ENCODE measurements around the gene CBX5.
"Not testable (repeated sequence)": the region's sequence is repeated elsewhere in the genome, so short reads cannot be mapped to it uniquely, and the experiment has no call there.

The CBX5 gene

DNA sequence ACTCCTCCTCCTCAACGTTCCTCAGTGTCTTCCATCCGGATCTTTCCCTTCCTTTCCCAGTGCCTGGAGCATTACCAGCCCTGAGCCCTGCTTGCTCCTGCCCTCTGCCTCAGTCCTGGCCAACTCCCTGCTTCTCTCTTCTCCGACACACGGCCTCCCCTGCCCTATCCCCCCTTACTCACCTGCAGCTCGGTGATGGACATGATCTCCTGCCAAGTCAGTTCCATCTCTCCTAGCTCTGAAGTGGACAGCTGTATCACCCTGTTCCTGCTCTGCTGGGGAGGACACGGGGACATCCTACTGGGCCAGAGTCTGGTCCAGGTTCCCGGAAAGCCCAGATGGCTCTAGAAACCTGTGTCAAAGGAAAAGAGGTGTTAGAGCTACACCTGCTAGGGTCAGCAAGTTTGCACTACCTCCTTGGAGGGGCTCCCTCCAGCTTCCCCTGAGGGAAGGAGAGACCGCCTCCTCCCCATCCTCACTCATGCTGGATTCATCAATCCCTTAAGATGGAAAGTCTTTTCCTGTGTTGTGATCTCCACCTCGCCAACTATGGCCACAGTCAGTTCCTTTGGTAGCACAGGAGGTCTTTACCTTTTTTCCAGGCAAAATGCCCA, 15.1 kb upstream of the CBX5 start:
- peak in 1 of 56 donors; percentile 53 for DNase-seq

DNA sequence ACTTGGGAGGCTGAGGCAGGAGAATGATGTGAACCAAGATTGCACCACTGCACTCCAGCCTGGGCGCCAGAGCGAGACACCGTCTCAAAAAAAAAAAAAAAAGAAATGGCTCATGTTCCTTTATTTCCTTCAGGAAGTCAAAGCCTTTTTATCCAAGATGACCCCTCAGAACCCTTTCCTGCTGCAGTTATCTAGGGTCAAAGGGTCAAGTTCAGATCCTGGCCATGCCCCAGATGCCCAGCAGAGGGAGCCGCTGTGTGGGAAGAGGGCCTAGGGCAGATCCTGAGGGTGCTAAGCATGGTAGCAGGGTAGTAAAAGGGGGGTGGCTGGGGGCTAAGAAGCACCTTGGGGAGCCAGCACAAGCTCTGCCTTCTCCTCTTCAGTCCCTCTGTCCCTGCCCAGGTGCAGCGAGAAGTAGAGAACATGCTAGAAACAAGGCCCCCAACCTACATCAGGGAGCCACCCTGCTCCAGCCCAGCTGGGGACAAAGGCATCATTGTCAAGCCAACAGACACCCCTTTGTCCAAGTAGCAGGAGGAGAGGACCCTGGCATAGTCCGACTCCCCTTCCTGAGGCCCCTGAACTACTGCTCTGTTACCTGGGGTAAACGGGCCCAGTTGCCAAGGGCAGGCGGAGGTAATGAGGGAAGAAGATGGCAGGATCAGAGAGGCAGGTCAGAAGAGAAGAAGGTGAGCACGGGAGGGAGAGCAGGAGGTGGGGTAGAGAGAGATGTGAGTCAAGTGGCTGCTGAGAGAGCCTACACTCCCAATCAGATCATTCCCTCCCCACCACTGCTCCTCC, 14.4 kb upstream of the CBX5 start:
- peak in 46 of 56 donors; percentile 5 to 82 (median 42) for DNase-seq

DNA sequence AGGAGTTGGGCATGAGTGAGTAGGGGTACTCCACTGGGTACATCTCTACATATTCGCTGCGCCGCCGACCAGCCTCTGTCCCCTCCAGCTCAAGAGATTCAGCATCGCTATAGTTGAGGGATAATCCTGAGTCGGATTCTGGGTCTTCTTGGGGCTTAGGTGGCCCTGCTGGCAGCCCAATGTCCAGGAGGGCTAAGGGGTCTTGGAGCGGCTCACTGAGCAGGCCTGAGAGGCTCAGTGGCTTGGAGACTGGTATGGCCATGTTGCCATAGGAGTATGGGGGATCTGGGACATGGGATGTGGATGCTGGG, 13.0 kb upstream of the CBX5 start:
- no peak for DNase-seq

DNA sequence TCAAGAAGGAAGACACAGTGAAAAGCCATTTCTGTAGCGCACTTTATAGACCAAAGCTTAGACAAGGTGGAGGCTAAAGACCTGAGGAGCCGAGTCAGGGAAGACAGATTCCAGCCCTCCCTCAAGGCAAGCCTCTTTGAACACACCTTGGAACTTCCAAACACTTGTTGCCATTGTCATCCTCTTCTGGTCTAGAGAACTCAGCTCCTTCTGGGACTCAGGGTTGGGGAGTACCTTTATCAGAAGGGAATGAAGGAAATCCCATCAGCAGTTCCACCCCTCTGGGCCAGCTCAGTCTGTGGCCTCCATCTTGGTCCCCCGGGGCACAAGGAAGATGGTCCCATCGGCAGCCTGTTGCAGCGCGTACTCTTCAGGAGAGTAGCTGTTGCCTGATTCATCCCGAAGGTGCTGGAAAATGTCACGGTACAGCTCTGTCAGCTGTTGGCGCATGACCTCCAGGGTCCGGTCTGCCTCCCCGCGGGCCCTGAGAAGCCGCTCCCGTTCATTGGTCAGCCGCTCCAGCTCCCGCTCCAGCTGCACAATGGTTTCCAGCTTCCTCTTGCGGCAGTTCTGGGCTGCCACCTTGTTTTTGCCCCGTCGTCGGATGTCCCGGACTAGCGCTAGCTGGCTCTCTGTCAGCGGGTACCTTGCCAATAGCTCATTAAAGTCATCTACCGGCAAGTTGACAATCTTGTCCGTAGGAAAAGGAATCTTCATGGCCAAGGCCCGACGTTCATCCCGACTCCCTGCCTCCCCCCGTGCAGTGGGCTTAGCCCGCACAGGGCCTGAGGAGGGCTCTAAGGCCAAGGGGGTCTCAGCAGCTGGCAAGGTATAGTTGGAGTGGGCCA, 12.4 kb upstream of the CBX5 start:
- no peak for DNase-seq

DNA sequence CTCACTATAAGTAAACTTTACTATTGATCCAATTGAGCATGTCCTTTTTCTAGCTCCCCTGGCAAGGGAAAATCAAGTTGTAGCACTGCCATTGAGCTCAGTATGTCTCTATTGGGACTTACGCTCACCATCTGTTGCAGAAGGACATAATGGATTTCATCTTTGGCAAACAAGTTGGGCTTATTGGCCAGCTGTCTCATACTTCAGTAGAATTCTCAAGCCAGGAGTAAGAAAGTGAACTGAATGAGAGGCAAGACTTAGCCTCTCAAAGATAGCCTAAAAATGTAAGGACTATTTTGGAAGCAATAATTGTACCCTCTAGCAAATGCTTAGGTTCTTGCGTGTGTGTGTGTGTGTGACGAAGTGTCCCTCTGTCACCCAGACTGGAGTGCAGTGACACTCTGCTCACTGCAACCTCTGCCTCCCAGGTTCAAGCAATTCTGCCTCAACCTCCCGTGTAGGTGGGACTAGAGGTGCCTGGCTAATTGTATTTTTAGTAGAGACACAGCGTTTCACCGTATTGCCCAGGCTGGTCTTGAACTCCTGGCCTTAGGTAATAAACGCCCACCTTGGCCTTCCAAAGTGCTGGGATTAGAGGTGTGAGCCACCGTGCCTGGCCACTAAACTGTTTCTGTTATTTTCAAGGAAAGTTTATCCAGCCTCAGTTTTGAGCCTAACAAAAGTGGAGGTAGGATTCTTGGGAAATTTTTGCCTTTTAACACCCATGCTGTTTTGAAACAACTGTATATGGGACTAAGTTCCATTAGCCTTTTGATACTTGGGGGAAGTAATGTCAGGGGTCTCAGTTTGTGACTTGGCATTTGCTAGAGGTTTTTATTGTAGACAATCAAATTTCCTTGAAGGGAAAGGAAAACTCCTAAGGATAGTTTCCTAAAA, 7.6 kb upstream of the CBX5 start:
- no peak for DNase-seq

DNA sequence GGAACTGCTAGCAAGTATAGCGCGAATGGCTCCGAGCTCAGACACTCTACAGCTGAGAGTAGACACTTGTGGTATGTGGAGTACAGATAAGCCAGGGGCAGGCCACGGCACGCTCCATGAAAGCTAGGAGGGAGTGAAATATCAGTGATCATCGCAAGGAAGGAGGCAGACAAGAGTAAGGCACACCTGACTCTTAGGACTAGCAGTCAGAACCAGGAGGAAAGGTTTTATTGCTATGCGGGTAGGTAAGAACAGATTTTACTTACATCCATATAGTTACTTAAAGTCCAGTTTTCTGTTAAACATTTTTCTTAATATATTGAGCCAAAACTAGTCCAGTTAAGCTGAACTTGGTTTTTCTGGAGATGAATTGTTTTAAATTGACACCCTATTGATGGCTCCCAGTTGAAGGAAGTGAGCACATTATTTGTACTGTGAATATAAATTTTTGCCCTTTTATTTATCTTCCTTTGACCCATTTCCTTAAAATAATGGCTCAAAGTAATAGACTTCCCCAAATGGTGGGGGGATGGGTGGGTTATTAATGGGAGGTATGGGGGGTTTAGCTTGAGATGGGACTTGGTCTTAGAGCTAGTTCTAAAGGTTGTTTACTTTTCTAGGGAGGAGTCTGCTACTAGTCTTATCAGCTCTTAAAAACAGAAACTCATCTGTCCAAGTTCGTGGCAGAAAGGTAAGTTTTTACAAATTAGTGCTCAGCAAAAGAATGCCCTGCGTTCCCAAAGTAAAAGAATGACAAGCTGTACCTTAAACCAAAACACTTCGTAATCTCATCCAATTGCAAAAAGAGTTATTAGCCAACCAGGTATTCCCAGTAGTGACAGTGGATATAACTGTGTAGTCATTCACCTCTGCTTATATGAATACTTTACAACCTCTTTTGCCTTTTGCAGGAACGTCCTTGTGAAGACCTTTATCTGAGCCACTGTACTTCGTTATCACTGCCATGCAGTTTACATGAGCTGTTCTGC, 6.4 kb upstream of the CBX5 start:
- DNase-seq: no peak

DNA sequence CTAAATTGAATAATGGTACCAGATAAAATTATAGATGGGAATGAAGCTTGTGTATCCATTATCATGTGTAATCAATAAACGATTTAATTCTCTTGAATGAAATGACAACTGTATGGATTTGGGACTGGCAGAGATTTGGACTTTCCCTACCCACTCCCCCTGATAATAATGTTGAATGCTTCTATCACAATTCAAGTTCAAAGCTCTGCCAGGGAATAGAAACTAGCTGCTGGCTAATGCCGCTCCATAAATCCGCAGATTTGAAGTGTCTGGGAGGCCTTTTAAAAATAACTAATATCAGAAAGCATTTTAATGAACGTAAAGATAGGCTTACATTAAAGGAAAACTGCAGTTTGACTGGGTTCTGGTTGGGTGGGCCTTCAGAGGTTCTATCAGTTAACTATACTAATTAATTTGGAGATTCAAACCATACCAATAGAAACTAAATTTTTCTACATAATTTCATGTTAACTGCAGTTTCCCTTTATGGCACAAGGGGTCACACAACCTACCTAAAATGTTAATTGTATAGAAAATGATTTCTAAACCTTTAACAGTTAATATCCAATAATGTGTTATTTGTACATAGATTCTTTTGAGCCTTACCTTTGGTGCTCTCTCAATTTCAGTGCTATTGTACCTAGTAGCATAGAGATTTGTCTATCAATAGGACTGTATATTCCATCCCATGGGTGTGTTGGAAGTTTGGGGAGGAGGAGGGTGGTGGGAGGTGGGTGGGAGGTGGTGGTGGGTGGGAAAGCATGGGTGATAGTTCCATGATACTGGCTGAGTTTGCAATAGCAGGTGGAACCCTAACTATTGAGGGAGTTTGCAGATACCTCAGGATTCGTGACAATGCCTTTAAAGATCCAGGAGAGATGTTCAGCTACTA, 5.5 kb upstream of the CBX5 start:
- DNase-seq: no peak

DNA sequence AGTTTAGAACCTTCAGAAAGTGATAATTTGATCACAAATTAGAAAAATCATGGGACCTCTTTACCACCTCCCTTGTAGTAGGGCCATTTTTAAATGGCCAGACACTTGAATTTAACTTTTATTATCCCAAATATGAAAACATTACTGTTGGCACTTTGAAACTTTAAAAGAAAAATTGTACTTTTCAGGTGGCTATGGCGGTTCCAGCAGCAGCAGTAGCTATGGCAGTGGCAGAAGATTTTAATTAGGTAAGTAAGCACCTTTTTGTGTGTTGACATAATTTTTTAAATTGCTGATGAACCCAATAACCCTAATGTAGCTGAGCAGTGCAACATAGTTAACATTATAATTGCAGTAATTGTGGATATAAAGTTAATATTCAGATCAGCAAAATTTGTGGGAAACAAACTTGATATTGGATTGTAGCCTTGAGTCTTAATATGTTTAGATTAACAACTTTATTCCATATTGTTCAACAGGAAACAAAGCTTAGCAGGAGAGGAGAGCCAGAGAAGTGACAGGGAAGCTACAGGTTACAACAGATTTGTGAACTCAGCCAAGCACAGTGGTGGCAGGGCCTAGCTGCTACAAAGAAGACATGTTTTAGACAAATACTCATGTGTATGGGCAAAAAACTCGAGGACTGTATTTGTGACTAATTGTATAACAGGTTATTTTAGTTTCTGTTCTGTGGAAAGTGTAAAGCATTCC, 4.3 kb upstream of the CBX5 start:
- DNase-seq: not testable (repeated sequence)

DNA sequence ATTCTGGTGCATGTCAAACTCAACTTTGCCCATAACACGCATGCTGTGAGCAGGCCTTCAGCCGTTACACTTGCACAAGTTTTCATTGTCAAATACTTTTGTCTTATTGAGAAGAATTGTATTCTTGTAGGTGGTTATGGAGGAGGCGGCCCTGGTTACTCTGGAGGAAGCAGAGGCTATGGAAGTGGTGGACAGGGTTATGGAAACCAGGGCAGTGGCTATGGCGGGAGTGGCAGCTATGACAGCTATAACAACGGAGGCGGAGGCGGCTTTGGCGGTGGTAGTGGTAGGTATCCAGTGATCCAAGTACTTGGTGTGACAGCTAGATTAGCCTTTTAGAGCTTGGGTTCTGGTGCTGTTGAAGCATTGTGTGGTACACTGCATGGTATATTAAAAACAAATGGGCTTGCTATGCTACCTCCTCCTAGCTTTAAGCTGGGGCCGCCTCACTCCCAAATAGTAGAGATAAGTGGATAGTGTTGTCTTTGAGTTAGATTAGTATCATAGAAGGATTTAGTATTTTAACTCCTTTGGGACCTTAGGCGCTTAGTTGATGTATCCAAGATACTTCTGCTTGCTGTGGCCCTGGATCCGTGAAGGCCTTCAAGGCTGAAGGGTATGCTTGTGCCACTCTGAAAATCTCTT, 3.1 kb upstream of the CBX5 start:
- no peak for DNase-seq

DNA sequence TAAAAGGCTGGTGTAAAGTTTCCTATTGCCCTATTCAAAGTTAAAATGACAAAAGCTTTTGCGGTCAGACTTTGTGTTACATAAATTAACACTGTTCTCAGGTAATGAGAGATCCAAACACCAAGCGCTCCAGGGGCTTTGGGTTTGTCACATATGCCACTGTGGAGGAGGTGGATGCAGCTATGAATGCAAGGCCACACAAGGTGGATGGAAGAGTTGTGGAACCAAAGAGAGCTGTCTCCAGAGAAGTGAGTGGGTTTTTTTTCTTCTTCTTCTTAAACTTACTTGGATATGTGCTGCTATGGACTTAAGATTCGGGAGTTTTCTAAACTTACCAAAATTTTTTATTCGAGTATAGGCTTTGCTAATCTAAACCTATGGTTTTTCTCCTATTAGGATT, 1.8 kb upstream of the CBX5 start:
- not testable (repeated sequence) for DNase-seq

DNA sequence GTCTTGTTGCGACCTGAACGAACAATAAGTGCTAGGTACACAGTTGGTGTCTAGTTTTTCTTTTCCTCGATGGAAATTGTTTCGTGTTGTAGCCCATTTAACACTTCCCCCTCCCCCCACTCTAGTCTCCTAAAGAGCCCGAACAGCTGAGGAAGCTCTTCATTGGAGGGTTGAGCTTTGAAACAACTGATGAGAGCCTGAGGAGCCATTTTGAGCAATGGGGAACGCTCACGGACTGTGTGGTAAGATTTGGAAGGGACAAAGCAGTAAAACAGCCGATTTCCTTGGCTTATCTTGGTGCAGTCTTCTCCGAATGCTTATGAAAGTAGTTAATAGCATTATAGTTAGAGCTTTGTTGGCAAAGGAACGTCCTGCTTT, 1.3 kb upstream of the CBX5 start:
- not testable (repeated sequence) for DNase-seq

DNA sequence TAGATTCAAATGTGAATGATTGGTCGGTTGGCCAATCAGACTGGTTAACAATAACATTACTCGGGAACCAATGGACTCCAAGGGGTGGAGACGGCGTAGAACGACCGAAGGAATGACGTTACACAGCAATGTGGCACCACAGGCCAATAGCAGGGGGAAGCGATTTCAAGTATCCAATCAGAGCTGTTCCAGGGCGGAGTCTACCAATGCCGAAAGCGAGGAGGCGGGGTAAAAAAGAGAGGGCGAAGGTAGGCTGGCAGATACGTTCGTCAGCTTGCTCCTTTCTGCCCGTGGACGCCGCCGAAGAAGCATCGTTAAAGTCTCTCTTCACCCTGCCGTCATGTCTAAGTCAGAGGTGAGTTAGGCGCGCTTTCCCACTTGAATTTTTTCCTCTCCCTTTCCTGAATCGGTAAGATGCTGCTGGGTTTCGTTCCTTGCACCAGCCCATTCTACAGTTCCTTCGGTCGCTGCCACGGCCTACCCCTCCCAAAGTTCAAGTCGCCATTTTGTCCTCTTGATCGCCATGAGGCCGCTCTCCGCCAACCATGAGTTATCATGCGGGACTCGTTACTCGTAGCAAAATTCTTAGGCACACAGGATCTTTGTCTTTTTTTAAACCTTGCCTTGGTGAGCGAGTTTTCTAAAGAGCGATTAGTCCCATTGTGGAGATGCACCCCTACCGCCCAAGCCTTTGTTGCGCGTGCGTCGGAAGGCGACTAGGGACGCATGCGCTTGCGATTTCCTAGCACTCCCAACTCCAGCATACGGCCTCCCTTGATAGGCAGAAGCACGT, 742 bp upstream of the CBX5 start, which contains the start of gene HNRNPA1:
HNRNPA1 (plus strand) TSS at position 259 of the 793 bp plus-strand sequence; CDS start at position 341, 82 bp downstream.
- DNase-seq: peak; percentile 56 to 100 (median 96)

DNA sequence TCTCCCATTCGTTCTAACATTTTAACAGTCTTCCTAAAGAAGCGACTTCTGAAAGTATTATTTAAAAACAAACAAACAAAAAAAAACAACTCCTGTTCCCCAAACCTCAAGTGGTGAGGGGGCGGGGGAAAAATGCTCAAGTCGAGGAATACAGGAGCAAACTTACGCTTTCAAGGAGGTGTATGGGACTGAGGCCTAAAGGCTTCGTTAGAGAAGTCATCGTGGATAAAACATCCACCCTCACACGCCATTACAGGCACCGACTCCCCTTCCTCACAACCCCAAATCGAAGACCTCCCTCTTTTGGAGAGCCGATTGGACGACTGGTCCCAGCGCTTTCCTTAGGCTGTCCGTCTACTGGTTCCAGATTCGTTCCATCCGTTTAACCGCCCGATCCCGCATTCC, 693 bp downstream of the CBX5 start:
- DNase-seq: no peak

DNA sequence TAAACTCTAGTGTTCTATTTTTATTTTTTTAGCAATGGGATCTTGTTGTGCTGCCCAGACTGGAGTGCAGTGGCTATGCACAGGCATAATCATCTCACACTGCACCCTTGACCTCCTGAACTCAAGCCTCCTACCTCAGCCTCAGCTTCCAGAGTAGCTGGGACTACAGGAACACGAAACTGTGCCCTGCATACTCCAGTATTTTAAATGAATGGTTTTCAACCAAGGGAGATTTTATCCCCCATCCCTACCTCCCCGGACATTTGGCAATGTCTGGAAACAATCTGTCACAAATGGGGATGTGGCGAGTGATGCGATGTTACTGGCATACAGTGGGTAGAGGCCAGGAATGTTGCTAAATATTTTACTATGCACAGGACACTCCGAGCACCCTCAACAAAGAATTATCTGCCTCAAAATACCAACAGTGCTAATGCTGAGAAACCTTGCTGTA, 2.1 kb downstream of the CBX5 start:
- no peak for DNase-seq

DNA sequence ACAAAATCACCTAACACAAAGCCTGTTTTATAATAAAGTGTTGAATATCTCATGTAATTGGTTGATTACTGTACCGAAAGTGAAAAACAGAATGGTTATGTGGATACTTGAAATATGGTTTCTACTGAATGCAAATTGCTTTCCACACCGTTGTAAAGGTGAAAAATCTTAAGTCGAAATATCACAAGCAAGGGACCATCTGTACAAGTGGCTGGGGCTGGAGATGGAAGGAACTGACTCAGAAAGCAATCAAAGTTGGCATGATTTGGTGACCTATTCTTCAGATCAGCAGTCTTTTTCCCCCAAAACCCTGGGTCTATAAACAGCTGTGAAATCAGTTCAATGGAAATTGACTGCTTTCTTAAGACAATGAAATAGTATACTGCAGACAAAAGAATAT, 3.6 kb downstream of the CBX5 start:
- DNase-seq: no peak

DNA sequence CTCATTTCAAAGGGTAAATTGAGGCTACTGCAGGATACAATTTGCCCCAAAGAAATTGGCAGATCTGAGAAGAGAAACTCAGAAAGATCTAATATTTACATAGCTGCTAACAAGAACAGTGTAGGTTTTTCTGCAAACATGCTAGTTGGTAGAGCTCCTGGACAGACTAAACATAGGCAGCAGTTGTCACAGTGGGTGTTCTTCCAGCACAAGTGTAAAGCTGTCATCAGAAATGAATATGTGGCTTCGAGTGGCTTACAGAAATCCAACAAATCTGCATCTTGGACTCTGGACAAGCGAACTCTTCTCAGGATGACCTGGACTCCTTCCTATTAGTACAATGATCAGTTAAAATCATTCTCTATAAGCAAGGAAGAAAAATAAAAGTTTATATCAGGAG, 5.9 kb downstream of the CBX5 start:
- DNase-seq: no peak

DNA sequence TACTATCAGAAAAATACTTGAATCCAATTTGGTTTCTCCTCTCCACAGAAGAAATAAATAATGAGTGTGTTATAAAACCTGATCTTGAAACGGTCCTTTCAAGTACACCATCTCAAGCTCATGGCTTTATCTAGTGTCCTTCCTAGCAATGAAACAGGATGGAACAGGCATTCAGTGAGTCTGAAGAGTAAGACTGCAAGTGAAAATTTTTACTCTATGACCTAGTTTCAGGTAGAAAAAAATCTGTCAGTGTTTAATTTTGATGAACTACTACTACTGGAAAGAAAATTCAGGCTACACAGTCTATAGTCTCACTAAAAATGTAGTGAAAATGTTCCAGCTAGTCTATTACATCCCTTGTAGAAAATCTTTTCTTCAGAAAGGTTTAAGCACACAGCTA, 7.7 kb downstream of the CBX5 start:
- no peak for DNase-seq

All from amygdala (tissue), 56 donors.